Esophagus muscularis mucosa (tissue), 4 donors: ENCODE measurements around the gene FAM111B. TPM values are rescaled to one million over a fixed set of nuclear protein-coding genes. Genes with fewer than 3 reads are reported as not detected.

Experiments
- DNase-seq: peaks from one replicate; pipeline ENCODE4 v3.0.0-alpha.2; 2017; ENCODE audit errors: extremely low spot score
- H3K27ac ChIP-seq, 4 donors: fragments of 200-600 bp; sonication (generic); replicated peaks in 1 of 4; 1 replicate in 3 of 4; 2 replicates in 1 of 4; pipeline ENCODE4 v1.5.1; 2016 to 2019; ENCODE audit warnings: mild to moderate bottlenecking in 1 of 4
- H3K27me3 ChIP-seq, 4 donors: fragments of 200-600 bp; sonication (generic); one replicate each; pipeline versions ENCODE4 v1.5.1 to v1.6.0; 2016 to 2019
- H3K36me3 ChIP-seq, 4 donors: fragments of 200-600 bp; sonication (generic); one replicate each; pipeline ENCODE4 v1.5.1; 2016 to 2019
- H3K4me1 ChIP-seq, 4 donors: fragments of 200-600 bp; sonication (generic); one replicate each; pipeline ENCODE4 v1.5.1; 2016 to 2019
- H3K4me3 ChIP-seq, 4 donors: fragments of 200-600 bp; sonication (generic); 1 replicate in 2 of 4; 2 replicates in 2 of 4; pipeline ENCODE4 v1.5.1; 2016 to 2019; ENCODE audit warnings: mild to moderate bottlenecking in 4 of 4, moderate library complexity in 1 of 4
- H3K9me3 ChIP-seq, 4 donors: fragments of 200-600 bp; sonication (generic); 1 replicate in 3 of 4; 2 replicates in 1 of 4; pipeline ENCODE4 v1.5.1; 2016 to 2019
- EP300 ChIP-seq: sonication (generic); formaldehyde crosslinking; IDR thresholded peaks from one replicate; pipeline ENCODE4 v1.6.1; 2017; ENCODE audit warnings: antibody characterized with exemption
- POLR2A ChIP-seq: fragments of 450-650 bp; IDR thresholded peaks from one replicate; pipeline ENCODE4 v1.6.1; 2017; ENCODE audit warnings: antibody characterized with exemption, moderate library complexity, mild to moderate bottlenecking, low read depth
- POLR2AphosphoS5 ChIP-seq, 2 donors: sonication (generic); formaldehyde crosslinking; IDR thresholded peaks; one replicate each; pipeline ENCODE4 v1.6.1; 2017; ENCODE audit warnings: antibody characterized with exemption in 2 of 2
- WGBS: methylation state at CpG from one replicate; pipeline ENCODE4 v1.1.5; 2018; 5-methylcytosine and 5-hydroxymethylcytosine counted together
- intact Hi-C: fragments of 100-400 bp; cut with DNase I; formaldehyde crosslinking; loops from one replicate; pipeline ENCODE4 v1.15.1; 2023
- total RNA-seq, 4 donors: library from RNA; depleted of rRNA; stranded (reverse); fragments of >200 nt; gene quantifications; one replicate each; pipeline versions ENCODE4 v1.1.0 to v1.2.1, GENCODE V29; 2016
- TF ChIP-seq, protein P1 (sequence below), 3 experiments: fragments of 200-600 bp in 2 of 3; fragments of 450-650 bp in 1 of 3; sonication (generic) in 2 of 3; IDR thresholded peaks; one replicate each; pipeline ENCODE4 v1.5.1; 2017 to 2019; ENCODE audit warnings: antibody characterized with exemption in 3 of 3, mild to moderate bottlenecking in 2 of 3, moderate library complexity in 1 of 3

Gene FAM111B
- total RNA-seq, 4 donors from 2014 or later: 0.13 to 0.46 TPM; not detected in 2

DNA sequence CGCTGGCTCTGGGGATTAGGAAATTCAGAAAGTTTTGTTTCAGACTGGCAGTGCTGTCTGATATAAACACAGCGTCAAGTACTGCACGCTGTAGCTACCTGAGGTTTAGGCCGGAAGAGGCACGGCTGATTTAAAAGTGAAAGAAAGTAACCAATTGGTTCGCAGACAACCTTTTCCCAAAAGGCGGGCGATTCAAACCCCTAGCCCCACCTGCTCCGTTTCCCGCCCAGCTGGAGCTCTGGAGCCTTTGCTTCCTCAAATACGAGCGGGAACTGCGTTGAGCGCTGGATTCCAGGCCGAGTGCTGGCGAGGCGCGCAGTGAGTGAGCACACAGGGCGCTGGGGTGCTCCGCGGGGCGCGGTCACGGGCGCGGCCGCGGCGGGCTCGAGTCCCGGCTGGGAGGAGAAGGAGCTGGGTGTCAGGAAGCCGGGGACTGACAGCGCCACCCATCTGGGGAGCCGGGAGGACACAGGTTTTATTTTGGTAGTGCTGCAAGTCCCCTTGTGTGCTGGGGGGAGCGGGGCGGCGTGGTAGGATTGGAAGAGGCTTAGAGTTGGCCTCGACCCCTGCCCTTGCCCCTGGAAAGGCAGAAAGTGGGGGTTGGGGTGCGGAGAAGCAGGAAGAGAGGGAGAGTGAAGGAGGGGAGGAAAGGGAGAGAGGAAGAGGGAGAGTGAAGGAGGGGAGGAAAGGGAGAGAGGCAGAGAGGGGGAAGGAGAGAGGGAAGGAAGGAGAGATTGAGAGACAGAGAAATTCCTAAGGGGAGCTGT lies 37.7 kb downstream of the FAM111B start:
- TF ChIP-seq, protein P1, sequence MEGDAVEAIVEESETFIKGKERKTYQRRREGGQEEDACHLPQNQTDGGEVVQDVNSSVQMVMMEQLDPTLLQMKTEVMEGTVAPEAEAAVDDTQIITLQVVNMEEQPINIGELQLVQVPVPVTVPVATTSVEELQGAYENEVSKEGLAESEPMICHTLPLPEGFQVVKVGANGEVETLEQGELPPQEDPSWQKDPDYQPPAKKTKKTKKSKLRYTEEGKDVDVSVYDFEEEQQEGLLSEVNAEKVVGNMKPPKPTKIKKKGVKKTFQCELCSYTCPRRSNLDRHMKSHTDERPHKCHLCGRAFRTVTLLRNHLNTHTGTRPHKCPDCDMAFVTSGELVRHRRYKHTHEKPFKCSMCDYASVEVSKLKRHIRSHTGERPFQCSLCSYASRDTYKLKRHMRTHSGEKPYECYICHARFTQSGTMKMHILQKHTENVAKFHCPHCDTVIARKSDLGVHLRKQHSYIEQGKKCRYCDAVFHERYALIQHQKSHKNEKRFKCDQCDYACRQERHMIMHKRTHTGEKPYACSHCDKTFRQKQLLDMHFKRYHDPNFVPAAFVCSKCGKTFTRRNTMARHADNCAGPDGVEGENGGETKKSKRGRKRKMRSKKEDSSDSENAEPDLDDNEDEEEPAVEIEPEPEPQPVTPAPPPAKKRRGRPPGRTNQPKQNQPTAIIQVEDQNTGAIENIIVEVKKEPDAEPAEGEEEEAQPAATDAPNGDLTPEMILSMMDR (IDR thresholded peaks at IDR 0.05): peak in 1 of 3 experiments; percentile 3
- peak; percentile 65 to 68 for TF ChIP-seq POLR2AphosphoS5 (IDR thresholded peaks at IDR 0.05)
- no peak for TF ChIP-seq EP300
- TF ChIP-seq POLR2A: no peak
- peak; percentile 94 for DNase-seq
- H3K9me3 ChIP-seq: no peaks in the 10 kb centered on the region
- H3K4me3 ChIP-seq: peak overlapping the region; percentile 57 to 84 (median 72)
- intact Hi-C loops: no loop called here
- H3K27me3 ChIP-seq: no peaks in the 10 kb centered on the region
- peaks cover 18 to 32% (median 28%) of the 10 kb centered on the region in 4 donors for H3K4me1 ChIP-seq
- 5% methylated on average over 27 of the region's 39 CpGs for WGBS
- H3K36me3 ChIP-seq: peaks cover 0 to 11% (median 0%) of the 10 kb centered on the region in 4 donors
- peak overlapping the region; percentile 87 to 92 (median 91) for H3K27ac ChIP-seq

DNA sequence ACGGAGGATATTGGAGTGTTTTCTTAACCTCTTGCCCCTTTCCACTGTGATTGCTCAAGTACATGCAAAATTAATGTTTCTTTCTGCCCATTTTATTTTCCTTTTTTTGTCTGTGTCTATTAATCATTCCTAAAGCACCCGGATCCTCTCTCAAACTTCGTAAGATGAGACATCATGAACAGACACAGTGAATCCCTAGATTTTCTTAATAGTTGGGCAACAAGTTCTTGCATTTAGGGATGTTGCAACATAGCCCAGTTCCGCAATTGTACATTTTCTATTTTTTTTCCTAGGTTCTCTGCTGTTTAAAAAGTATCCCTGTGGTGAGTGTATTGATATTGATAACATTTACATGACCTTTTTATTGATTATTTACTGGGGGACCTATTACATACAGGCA lies 38.5 kb downstream of the FAM111B start:
- Histone ChIP-seq H3K27ac (peak overlapping the region; percentile 87 to 92 (median 91)), H3K36me3 (peaks cover 0 to 8% (median 0%) of the 10 kb centered on the region in 4 donors), H3K4me3 (peak overlapping the region in 3 of 4 donors; percentile 57 to 84 (median 84)), H3K27me3 (no peaks in the 10 kb centered on the region), H3K4me1 (peaks cover 18 to 32% (median 28%) of the 10 kb centered on the region in 4 donors), H3K9me3 (no peaks in the 10 kb centered on the region)
- DNase-seq: no peak
- intact Hi-C loops: no loop called here
- TF ChIP-seq, protein P1 (IDR thresholded peaks at IDR 0.05): no peak
- WGBS: 69% methylated on average over 4 of the region's 4 CpGs

DNA sequence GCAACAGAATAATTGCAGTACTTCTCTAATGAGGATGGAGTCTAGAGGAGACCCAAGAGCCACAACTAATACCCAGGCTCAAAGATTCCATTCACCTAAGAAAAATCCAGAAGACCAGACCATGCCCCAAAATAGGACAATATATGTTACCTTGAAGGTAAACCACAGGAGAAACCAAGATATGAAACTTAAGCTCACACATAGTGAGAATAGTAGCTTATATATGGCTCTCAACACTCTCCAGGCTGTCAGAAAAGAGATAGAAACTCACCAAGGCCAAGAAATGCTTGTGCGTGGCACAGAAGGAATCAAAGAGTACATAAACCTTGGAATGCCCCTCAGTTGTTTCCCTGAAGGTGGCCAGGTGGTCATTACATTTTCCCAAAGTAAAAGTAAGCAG lies 44.7 kb downstream of the FAM111B start:
- Histone ChIP-seq H3K27me3 (no peaks in the 10 kb centered on the region), H3K4me3 (no peak overlapping the region), H3K4me1 (no peaks in the 10 kb centered on the region), H3K36me3 (peaks cover 0 to 29% (median 2%) of the 10 kb centered on the region in 4 donors), H3K27ac (no peak overlapping the region), H3K9me3 (no peaks in the 10 kb centered on the region)
- 96% methylated on average over 1 of the region's 1 CpG for WGBS
- TF ChIP-seq, protein P1 (IDR thresholded peaks at IDR 0.05): no peak
- TF ChIP-seq EP300: no peak
- no peak for TF ChIP-seq POLR2AphosphoS5 (IDR thresholded peaks at IDR 0.05)
- no peak for TF ChIP-seq POLR2A
- intact Hi-C loops: no loop called here
- DNase-seq: no peak

DNA sequence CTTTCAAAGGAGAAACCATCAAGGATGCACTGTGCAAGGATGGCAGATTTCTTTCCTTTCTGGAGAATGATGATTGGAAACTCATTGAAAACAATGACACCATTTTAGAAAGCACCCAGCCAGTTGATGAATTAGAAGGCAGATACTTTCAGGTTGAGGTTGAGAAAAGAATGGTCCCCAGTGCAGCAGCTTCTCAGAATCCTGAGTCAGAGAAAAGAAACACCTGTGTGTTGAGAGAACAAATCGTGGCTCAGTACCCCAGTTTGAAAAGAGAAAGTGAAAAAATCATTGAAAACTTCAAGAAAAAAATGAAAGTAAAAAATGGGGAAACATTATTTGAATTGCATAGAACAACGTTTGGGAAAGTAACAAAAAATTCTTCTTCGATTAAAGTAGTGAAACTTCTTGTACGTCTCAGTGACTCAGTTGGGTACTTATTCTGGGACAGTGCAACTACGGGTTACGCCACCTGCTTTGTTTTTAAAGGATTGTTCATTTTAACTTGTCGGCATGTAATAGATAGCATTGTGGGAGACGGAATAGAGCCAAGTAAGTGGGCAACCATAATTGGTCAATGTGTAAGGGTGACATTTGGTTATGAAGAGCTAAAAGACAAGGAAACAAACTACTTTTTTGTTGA lies 45.4 kb downstream of the FAM111B start:
- Histone ChIP-seq H3K27me3 (no peaks in the 10 kb centered on the region), H3K36me3 (peaks cover 0 to 29% (median 2%) of the 10 kb centered on the region in 4 donors), H3K9me3 (no peaks in the 10 kb centered on the region), H3K4me1 (no peaks in the 10 kb centered on the region), H3K4me3 (no peak overlapping the region), H3K27ac (no peak overlapping the region)
- TF ChIP-seq POLR2A (no peak), EP300 (no peak), POLR2AphosphoS5 (IDR thresholded peaks at IDR 0.05) (no peak)
- TF ChIP-seq, protein P1 (IDR thresholded peaks at IDR 0.05): no peak
- intact Hi-C loops: no loop called here
- no peak for DNase-seq
- WGBS: 84% methylated on average over 8 of the region's 8 CpGs
